Effector memory CD8-positive, alpha-beta T cell (primary cell): ENCODE results near the gene NCAM1.

Experiments used
- ATAC-seq: fragments of 150-1000 bp; cut with Tn5 transposase; replicated peaks from 2 replicates; pipeline ENCODE4 v1.10.0; 2021; ENCODE audit warnings: mild to moderate bottlenecking, moderate library complexity
- DNase-seq, 3 experiments: peaks; one replicate each; pipeline ENCODE4 v3.0.0; 2021
- H3K27ac Mint-ChIP-seq, 2 donors: one replicate each; pipeline ENCODE4 v1.8.0; 2022; ENCODE audit warnings: mild to moderate bottlenecking in 2 of 2, mixed read lengths in 2 of 2, moderate library complexity in 2 of 2
- H3K27me3 Mint-ChIP-seq, 2 donors: one replicate each; pipeline ENCODE4 v1.8.0; 2022; ENCODE audit warnings: mixed read lengths in 2 of 2
- H3K36me3 Mint-ChIP-seq: one replicate; pipeline ENCODE4 v1.8.0; 2022; ENCODE audit warnings: mild to moderate bottlenecking, moderate library complexity, mixed read lengths; ENCODE audit not compliant: insufficient read depth
- H3K4me1 Mint-ChIP-seq, 2 donors: one replicate each; pipeline ENCODE4 v1.8.0; 2022; ENCODE audit warnings: low read depth in 2 of 2, mixed read lengths in 2 of 2
- H3K4me3 Mint-ChIP-seq, 2 donors: one replicate each; pipeline ENCODE4 v1.8.0; 2022; ENCODE audit warnings: mild to moderate bottlenecking in 2 of 2, mixed read lengths in 2 of 2, moderate library complexity in 2 of 2
- H3K9me3 Mint-ChIP-seq, 2 donors: one replicate each; pipeline ENCODE4 v1.8.0; 2022; ENCODE audit warnings: mixed read lengths in 2 of 2

NCAM1 gene

DNA sequence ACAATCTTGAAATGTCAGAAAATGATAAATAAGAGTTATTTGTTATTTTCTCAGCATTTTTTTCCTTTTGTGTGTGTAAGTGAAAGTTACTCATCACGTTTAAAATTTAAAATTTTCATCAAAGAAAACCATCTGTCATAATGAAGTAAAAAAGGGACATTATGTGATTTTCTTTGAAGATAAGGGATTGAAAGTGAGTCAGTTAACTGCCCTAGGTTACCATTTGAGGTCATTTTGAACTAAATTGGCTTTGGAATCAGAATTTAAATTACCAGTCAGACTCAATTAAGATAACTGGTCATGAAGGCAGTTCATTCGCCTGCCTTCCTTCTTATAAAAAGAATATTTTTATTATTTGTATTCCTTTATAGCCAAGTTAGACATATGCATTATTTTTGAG lies 14.3 kb downstream of the NCAM1 start:
- Mint-ChIP-seq H3K4me3 (no peak overlapping the region), H3K36me3 (no peaks in the 10 kb centered on the region), H3K9me3 (no peaks in the 10 kb centered on the region)

DNA sequence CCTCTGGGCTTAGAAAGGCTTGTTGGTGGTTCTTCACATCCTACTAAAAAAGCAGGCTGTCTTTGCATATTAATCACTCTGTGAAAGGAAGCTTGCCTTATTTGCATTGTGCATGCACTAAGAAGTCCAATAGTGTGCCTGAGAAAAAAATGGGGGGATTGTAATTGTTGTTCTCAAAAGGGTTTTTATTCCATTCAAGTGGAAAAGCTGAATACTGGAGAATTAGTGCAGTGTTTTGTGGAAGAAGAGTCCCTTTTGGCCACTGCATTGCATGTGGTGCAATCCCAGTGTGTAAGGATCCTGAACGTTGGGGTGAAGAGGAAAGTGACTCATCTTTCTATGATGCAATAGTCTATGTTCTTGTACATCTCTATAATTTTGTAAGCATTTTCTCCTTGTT lies 16.5 kb downstream of the NCAM1 start:
- H3K4me1 Mint-ChIP-seq: no peaks in the 10 kb centered on the region
- H3K27ac Mint-ChIP-seq: no peak overlapping the region
- H3K4me3 Mint-ChIP-seq: no peak overlapping the region
- H3K36me3 Mint-ChIP-seq: no peaks in the 10 kb centered on the region
- DNase-seq (no peak), ATAC-seq (no peak)
- no peaks in the 10 kb centered on the region for H3K9me3 Mint-ChIP-seq
- H3K27me3 Mint-ChIP-seq: peaks cover 7 to 12% of the 10 kb centered on the region in 2 donors

More for the DNA sequence above, 14.3 kb downstream of the NCAM1 start:
- H3K4me1 Mint-ChIP-seq: no peaks in the 10 kb centered on the region
- ATAC-seq: no peak
- DNase-seq: no peak
- no peak overlapping the region for H3K27ac Mint-ChIP-seq
- H3K27me3 Mint-ChIP-seq: peaks cover 7 to 12% of the 10 kb centered on the region in 2 donors

DNA sequence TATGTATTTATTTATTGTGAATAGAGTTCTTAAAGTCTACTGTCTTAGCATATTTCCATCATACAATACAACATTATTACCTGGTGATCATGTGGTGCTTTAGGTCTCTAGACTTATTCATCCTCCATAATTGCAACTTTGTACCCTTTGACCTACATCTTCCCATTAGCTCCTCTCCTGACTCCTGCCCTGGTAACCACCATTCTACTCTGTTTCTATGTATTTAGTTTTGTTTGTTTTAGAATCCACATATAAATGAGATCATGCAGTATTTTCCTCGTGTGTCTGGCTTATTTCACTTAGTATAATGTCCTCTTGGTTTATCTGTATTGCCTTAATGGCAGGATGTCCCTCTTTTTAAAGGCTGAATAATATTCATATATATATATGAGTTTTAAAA lies 22.7 kb downstream of the NCAM1 start:
- H3K27ac Mint-ChIP-seq: no peak overlapping the region

DNA sequence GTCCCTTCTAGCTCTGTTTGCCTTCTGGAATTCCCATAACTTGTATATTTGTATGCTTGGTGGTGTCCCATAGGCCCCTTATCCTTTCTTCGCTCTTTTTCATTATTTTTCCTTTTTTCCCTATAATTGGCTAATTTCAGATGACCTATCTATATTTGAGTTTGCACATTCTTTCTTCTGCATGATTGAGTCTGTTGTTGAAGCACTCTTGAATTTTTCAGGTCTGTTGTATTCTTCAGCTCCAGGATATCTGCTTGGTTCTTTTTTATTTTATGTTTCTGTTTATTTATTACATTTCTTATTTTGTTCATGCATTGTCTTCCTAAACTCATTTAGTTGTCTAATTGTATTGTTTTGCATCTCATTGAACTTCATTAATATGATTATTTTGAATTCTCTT lies 28.0 kb downstream of the NCAM1 start:
- no peaks in the 10 kb centered on the region for H3K36me3 Mint-ChIP-seq
- DNase-seq: no peak
- ATAC-seq: no peak
- peaks cover 9 to 12% of the 10 kb centered on the region in 2 donors for H3K27me3 Mint-ChIP-seq
- no peaks in the 10 kb centered on the region for H3K4me1 Mint-ChIP-seq
- H3K9me3 Mint-ChIP-seq: peaks cover 4 to 13% of the 10 kb centered on the region in 2 donors
- H3K4me3 Mint-ChIP-seq: no peak overlapping the region
- no peak overlapping the region for H3K27ac Mint-ChIP-seq

More for the DNA sequence above, 22.7 kb downstream of the NCAM1 start:
- Mint-ChIP-seq H3K4me3 (no peak overlapping the region), H3K27me3 (peaks cover 0 to 11% of the 10 kb centered on the region in 2 donors), H3K4me1 (no peaks in the 10 kb centered on the region), H3K9me3 (peaks cover 2 to 3% of the 10 kb centered on the region in 2 donors), H3K36me3 (no peaks in the 10 kb centered on the region)
- no peak for ATAC-seq
- DNase-seq: no peak

DNA sequence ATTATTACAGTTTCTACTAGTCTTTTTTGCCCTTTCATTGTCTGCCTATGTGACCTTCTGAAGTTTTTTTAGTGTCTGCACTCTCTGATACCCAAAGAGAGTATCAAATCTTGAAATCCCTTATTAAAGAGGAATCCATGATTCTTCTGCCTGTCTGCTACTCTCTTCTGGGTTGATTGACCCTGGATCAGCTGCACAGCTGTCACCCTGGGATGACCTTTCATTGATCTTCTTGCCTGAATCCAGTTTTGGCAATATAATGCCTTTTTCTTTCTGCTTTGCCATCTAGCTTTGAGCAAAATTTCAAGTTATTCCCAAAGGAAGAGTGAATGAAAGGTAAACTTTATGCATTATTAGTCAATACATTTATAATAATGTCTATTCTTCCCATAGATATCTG lies 32.6 kb downstream of the NCAM1 start:
- Mint-ChIP-seq H3K27me3 (peaks cover 9 to 25% of the 10 kb centered on the region in 2 donors), H3K27ac (no peak overlapping the region), H3K4me1 (no peaks in the 10 kb centered on the region), H3K9me3 (peaks cover 4 to 11% of the 10 kb centered on the region in 2 donors), H3K36me3 (no peaks in the 10 kb centered on the region), H3K4me3 (no peak overlapping the region)
- DNase-seq (no peak), ATAC-seq (no peak)

DNA sequence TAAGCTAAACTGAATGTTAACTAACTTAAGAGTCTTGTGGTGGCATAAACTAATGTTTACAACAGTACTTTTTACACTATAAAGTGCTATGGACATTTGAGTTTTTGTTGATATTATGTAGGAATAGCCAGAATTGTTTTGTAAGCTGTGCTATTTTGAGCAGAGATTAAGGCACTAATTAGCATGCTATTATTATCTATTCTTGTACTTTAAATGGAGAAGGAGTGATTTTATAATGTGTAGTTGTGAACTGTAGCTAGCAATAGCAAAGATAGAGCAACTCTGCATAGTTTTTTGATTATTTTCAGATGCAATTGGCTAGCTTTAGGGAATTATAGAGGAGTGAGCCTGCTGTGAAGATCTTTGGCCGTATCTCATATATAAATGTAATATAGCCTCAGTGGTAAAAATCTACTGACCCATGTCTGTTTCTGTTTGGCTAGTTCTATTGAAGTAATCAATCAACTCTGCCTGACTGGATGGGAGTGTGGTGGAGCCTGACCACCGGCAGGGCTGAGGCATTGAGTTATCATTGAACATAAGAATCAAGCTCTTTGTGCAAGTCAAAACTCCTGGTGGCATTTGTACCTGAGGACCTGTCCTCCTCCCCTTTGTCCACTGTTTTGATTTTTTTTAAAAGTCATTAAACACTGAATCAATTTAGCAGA lies 34.3 kb downstream of the NCAM1 start:
- no peak overlapping the region for H3K4me3 Mint-ChIP-seq
- DNase-seq: no peak
- no peaks in the 10 kb centered on the region for H3K9me3 Mint-ChIP-seq
- no peak overlapping the region for H3K27ac Mint-ChIP-seq
- H3K4me1 Mint-ChIP-seq: no peaks in the 10 kb centered on the region
- H3K27me3 Mint-ChIP-seq: peaks cover 9 to 25% of the 10 kb centered on the region in 2 donors
- no peak for ATAC-seq
- H3K36me3 Mint-ChIP-seq: no peaks in the 10 kb centered on the region

DNA sequence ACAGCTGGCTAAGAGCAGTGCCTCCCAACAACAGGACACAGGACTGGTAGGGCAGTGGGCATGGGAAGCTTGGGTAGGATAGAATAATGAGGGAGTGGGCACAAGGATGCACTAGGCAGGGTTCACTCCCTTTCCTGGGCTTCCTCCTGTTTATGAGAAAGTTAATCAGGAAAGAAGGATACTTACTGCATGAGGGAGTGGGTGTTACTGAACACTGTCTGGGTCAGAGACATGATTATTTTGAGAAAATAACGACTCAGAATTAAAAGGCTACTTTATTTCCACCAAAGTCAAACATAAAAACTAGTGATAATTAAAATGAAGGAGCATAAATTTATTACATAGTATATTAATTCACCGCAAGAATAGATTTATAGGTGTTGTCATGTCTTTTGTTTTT lies 35.8 kb downstream of the NCAM1 start:
- no peak for ATAC-seq
- H3K4me3 Mint-ChIP-seq: no peak overlapping the region
- no peak for DNase-seq
- no peaks in the 10 kb centered on the region for H3K4me1 Mint-ChIP-seq
- no peaks in the 10 kb centered on the region for H3K36me3 Mint-ChIP-seq
- H3K27ac Mint-ChIP-seq: no peak overlapping the region
- no peaks in the 10 kb centered on the region for H3K9me3 Mint-ChIP-seq
- H3K27me3 Mint-ChIP-seq: peaks cover 9 to 25% of the 10 kb centered on the region in 2 donors

DNA sequence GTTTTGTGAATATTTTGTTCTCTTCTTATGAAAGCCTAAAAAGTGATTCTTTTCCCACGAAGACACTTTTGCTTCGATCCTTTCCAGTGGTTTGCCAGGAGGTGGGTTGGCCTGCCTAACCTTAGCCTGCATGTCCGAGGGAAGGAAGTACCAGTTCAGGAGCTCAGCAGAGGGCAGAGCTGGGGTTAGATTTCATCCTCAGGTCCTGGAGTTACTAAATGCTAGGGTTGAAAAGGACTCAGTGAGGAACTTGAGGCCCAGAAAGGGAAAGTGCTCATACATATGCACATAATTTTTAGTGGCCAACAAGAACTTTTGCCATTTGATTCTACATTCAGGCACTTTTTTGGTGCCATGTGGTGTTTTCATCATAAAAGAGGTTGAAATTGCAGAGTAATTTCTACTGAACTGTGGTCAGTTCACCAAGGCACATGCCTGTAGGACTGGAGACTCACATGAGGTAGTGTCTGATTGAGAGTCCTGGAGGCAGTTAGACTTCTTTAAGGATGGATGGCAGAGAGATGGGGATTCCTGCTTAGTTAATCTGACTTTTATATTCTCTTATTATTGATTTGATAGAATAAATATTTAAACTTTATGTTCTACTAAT lies 36.7 kb downstream of the NCAM1 start:
- no peaks in the 10 kb centered on the region for H3K4me1 Mint-ChIP-seq

DNA sequence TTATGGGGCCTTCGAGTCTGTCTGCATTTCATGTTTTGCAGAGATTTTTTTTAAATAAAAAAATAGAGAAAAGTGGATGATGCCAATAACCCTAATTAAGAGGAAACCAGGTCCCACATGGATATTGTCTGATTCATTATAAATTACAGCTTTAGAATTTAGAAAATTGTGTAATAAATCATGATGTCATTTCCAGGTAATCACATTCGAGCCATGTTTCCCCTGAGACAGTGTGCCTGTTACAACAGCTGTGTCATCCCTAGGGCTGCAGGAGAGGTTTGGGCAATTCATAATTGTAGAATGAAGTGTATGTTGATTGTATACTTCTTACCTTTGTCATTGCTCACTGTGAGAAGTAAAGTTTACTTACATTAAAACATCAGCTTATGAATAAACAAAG lies 38.3 kb downstream of the NCAM1 start:
- Mint-ChIP-seq H3K36me3 (no peaks in the 10 kb centered on the region), H3K9me3 (no peaks in the 10 kb centered on the region), H3K27me3 (peaks cover under 1 to 13% of the 10 kb centered on the region in 2 donors), H3K4me3 (no peak overlapping the region), H3K27ac (no peak overlapping the region), H3K4me1 (no peaks in the 10 kb centered on the region)
- ATAC-seq (no peak), DNase-seq (no peak)

More for the DNA sequence above, 36.7 kb downstream of the NCAM1 start:
- no peak for ATAC-seq
- Mint-ChIP-seq H3K4me3 (no peak overlapping the region), H3K27me3 (peaks cover 9 to 21% of the 10 kb centered on the region in 2 donors), H3K36me3 (no peaks in the 10 kb centered on the region), H3K27ac (no peak overlapping the region), H3K9me3 (no peaks in the 10 kb centered on the region)
- no peak for DNase-seq

DNA sequence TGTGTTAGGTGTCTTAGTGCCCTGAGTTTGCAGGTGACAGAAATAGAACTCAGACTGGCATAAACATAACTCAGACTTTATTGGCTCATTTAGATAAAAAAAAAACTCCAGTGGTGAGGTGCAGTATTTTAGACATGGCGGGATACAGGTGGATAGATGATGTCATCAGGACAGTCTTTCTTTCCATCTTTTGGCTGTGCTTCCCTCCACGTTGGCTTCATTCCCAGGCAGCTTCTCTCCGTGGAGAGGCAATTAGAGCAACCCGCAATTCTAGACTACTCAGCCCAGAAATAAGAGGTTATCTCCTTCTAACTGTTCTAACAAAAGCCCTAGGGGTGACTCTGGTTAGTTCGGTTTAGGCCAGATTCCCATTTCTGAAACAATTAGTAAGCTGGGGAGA lies 40.5 kb downstream of the NCAM1 start:
- Mint-ChIP-seq H3K9me3 (peaks cover 0 to 3% of the 10 kb centered on the region in 2 donors), H3K27ac (no peak overlapping the region), H3K4me3 (no peak overlapping the region), H3K36me3 (no peaks in the 10 kb centered on the region), H3K4me1 (no peaks in the 10 kb centered on the region), H3K27me3 (peaks cover 0 to 8% of the 10 kb centered on the region in 2 donors)
- no peak for DNase-seq
- ATAC-seq: no peak

DNA sequence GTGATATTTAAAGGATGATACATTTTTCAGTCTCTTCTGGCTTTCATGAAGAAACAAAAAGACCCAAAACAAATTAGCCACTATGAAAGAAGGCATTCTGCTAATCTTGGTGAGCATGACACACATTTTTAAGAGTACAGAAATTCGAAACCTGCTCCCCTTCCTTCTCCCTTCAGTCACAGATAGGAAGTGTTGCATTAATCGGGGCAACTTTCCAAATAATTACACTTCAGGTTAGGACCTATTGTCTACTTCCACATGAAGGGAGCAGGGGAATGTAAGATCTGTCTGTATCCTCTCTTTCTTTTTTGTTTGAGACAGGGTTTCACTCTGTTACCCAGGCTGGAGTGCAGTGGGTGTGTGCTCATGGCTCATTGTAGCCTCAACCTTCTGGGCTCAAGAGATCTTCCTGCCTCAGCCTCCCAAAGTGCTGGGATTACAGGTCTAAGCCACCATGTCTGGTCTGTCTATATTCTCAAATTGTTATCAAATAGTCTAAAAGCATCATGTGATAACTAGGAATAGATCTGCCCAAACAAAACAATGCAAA lies 45.8 kb downstream of the NCAM1 start:
- Mint-ChIP-seq H3K4me3 (no peak overlapping the region), H3K4me1 (no peaks in the 10 kb centered on the region), H3K27ac (no peak overlapping the region), H3K36me3 (no peaks in the 10 kb centered on the region), H3K27me3 (peaks cover 8 to 9% of the 10 kb centered on the region in 2 donors), H3K9me3 (peaks cover 0 to 3% of the 10 kb centered on the region in 2 donors)
- DNase-seq: no peak
- no peak for ATAC-seq

DNA sequence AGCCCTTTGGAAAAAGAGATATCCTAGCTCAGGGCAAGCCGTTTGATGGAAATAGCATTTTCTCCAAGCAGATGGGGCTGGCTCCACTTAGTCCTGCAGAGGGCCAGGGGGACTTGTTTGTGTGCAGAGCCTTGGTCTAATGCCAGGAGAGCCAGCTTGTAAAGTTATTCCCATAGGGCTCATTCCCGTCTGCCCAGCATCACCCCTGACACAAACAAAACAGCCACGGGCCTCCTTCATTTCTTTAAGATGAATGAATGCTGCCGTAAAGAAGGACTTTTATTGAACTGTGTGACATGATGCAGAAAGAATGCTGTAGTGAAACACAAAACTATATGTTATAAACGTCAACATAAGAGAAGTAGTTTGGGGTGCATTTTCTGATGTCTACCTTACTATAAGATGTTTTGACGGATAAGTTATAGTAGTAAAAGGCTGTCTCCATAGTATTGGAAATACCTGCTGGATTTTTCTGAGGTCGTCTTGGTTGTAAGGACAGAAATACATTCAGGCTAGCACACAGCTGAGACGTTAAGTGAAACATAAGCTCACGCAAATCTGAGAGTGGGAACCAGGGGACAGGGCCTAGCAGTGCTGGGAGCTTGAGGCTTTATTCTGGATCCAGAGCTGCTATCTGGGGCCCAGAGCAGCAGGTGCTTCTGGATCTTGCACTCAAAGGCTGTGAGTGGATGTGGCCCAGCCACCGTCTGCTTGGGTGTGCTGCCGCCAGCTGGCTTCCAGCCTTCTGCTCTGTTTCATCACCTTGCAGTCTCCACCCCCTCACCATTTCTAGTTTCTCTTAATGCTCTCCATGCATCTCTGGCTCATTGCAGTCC lies 53.3 kb downstream of the NCAM1 start:
- ATAC-seq (no peak), DNase-seq (no peak)
- H3K27ac Mint-ChIP-seq: no peak overlapping the region
- no peaks in the 10 kb centered on the region for H3K36me3 Mint-ChIP-seq
- H3K9me3 Mint-ChIP-seq: no peaks in the 10 kb centered on the region
- H3K27me3 Mint-ChIP-seq: no peaks in the 10 kb centered on the region
- H3K4me3 Mint-ChIP-seq: no peak overlapping the region
- H3K4me1 Mint-ChIP-seq: peaks cover 0 to 3% of the 10 kb centered on the region in 2 donors

DNA sequence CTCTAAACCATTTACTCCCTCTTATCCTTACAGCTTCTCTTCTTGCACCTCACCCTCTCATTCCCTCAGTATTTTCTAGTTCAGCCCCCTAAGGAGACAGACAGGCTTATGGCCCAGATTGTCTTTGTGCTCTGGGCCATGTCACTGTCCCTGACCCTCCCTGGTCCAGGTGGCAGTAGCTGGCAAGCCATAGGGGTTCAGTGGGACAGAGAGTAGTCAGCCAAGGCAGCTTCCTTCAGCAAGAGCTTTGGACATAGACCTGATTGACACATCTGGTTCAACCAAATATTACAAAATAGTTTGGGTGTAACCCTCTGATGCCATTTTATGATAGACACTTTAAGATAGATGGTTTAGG lies 53.9 kb downstream of the NCAM1 start:
- no peak for ATAC-seq

More for the DNA sequence above, 53.9 kb downstream of the NCAM1 start:
- no peaks in the 10 kb centered on the region for H3K9me3 Mint-ChIP-seq
- H3K27me3 Mint-ChIP-seq: no peaks in the 10 kb centered on the region
- no peak for DNase-seq
- peaks cover 0 to 3% of the 10 kb centered on the region in 2 donors for H3K4me1 Mint-ChIP-seq
- no peak overlapping the region for H3K27ac Mint-ChIP-seq
- no peak overlapping the region for H3K4me3 Mint-ChIP-seq
- no peaks in the 10 kb centered on the region for H3K36me3 Mint-ChIP-seq
